ENCODE measurements around the gene UMOD. TPM values are rescaled to one million over a fixed set of nuclear protein-coding genes. Genes with fewer than 3 reads are reported as not detected.

The UMOD gene
- total and polyA plus RNA-seq, 2 experiments from 2014 or later: not detected

GRCh38 chr16:20344611-20345010 is 7.9 kb downstream of the UMOD start:
- Histone ChIP-seq H4K20me1 (ENCODE audit: insufficient read depth, poor library complexity, severe bottlenecking) (no peaks in the 10 kb centered on the region), H2AFZ (no peak overlapping the region), H3K79me2 (no peaks in the 10 kb centered on the region), H3K27ac (no peak overlapping the region), H3K4me3 (no peak overlapping the region), H3K4me1 (ENCODE audit: insufficient read depth) (no peaks in the 10 kb centered on the region), H3K9me3 (ENCODE audit: low read depth) (no peaks in the 10 kb centered on the region), H3K36me3 (replicated peaks; ENCODE audit: insufficient read depth, low read depth) (no peaks in the 10 kb centered on the region), H3K4me2 (no peak overlapping the region), H3K27me3 (no peaks in the 10 kb centered on the region), H3K9me2 (replicated peaks; ENCODE audit: insufficient read depth) (no peaks in the 10 kb centered on the region)
- no peak for DNase-seq (ENCODE audit: low spot score)
- WGBS (ENCODE audit: low lambda C conversion rate, missing lambda C conversion rate): 87% methylated on average over 5 of the region's 5 CpGs
- TF ChIP-seq EZH2 (IDR thresholded peaks at IDR 0.05; ENCODE audit: borderline replicate concordance) (no peak), CTCF (IDR thresholded peaks at IDR 0.05; ENCODE audit: poor library complexity) (no peak), EZH2phosphoT487 (IDR thresholded peaks at IDR 0.05; ENCODE audit: low read depth, severe bottlenecking, unreplicated experiment) (no peak)

- no peaks in the 10 kb centered on the region for H3K27me3 ChIP-seq
- no peaks in the 10 kb centered on the region for H3K9me2 ChIP-seq (replicated peaks; ENCODE audit: insufficient read depth)
- no peak overlapping the region for H3K27ac ChIP-seq
- H3K4me3 ChIP-seq: no peak overlapping the region
- no peaks in the 10 kb centered on the region for H3K36me3 ChIP-seq (replicated peaks; ENCODE audit: insufficient read depth, low read depth)
- DNase-seq (ENCODE audit: low spot score): no peak
- H3K4me2 ChIP-seq: no peak overlapping the region
- no peaks in the 10 kb centered on the region for H3K4me1 ChIP-seq (ENCODE audit: insufficient read depth)
- H3K9me3 ChIP-seq (ENCODE audit: low read depth): no peaks in the 10 kb centered on the region
- TF ChIP-seq EZH2 (IDR thresholded peaks at IDR 0.05; ENCODE audit: borderline replicate concordance) (no peak), EZH2phosphoT487 (IDR thresholded peaks at IDR 0.05; ENCODE audit: low read depth, severe bottlenecking, unreplicated experiment) (no peak), CTCF (IDR thresholded peaks at IDR 0.05; ENCODE audit: poor library complexity) (no peak)
- H2AFZ ChIP-seq: no peak overlapping the region
- no peaks in the 10 kb centered on the region for H4K20me1 ChIP-seq (ENCODE audit: insufficient read depth, poor library complexity, severe bottlenecking)
- 91% methylated on average over 3 of the region's 3 CpGs for WGBS (ENCODE audit: low lambda C conversion rate, missing lambda C conversion rate)
- H3K79me2 ChIP-seq: no peaks in the 10 kb centered on the region
These were observed 12.8 kb downstream of the UMOD start for GRCh38 chr16:20339744-20340143.

- no peaks in the 10 kb centered on the region for H3K4me1 ChIP-seq (ENCODE audit: insufficient read depth)
- H4K20me1 ChIP-seq (ENCODE audit: insufficient read depth, poor library complexity, severe bottlenecking): no peaks in the 10 kb centered on the region
- no peaks in the 10 kb centered on the region for H3K27me3 ChIP-seq
- H3K9me2 ChIP-seq (replicated peaks; ENCODE audit: insufficient read depth): no peaks in the 10 kb centered on the region
- no peaks in the 10 kb centered on the region for H3K36me3 ChIP-seq (replicated peaks; ENCODE audit: insufficient read depth, low read depth)
- no peak overlapping the region for H3K27ac ChIP-seq
- no peak for TF ChIP-seq CTCF (IDR thresholded peaks at IDR 0.05; ENCODE audit: poor library complexity)
- no peak for TF ChIP-seq EZH2 (IDR thresholded peaks at IDR 0.05; ENCODE audit: borderline replicate concordance)
- TF ChIP-seq EZH2phosphoT487 (IDR thresholded peaks at IDR 0.05; ENCODE audit: low read depth, severe bottlenecking, unreplicated experiment): no peak
- no peak for DNase-seq (ENCODE audit: low spot score)
- no peak overlapping the region for H3K4me3 ChIP-seq
- no peaks in the 10 kb centered on the region for H3K79me2 ChIP-seq
- H3K9me3 ChIP-seq (ENCODE audit: low read depth): no peaks in the 10 kb centered on the region
- 55% methylated on average over 2 of the region's 2 CpGs for WGBS (ENCODE audit: low lambda C conversion rate, missing lambda C conversion rate)
- H2AFZ ChIP-seq: no peak overlapping the region
- H3K4me2 ChIP-seq: no peak overlapping the region
These were observed 15.6 kb downstream of the UMOD start for GRCh38 chr16:20336955-20337354.

GRCh38 chr16:20334396-20334795 is 18.1 kb downstream of the UMOD start:
- whole genome bisulfite sequencing (ENCODE audit: low lambda C conversion rate, missing lambda C conversion rate): 90% methylated on average over 1 of the region's 1 CpG
- Histone ChIP-seq H3K79me2 (no peaks in the 10 kb centered on the region), H2AFZ (no peak overlapping the region), H3K27me3 (no peaks in the 10 kb centered on the region), H3K4me3 (no peak overlapping the region), H3K27ac (no peak overlapping the region), H3K9me3 (ENCODE audit: low read depth) (no peaks in the 10 kb centered on the region), H3K4me2 (no peak overlapping the region), H3K36me3 (replicated peaks; ENCODE audit: insufficient read depth, low read depth) (no peaks in the 10 kb centered on the region), H3K9me2 (replicated peaks; ENCODE audit: insufficient read depth) (no peaks in the 10 kb centered on the region), H4K20me1 (ENCODE audit: insufficient read depth, poor library complexity, severe bottlenecking) (no peaks in the 10 kb centered on the region), H3K4me1 (ENCODE audit: insufficient read depth) (no peaks in the 10 kb centered on the region)
- TF ChIP-seq EZH2phosphoT487 (IDR thresholded peaks at IDR 0.05; ENCODE audit: low read depth, severe bottlenecking, unreplicated experiment) (no peak), CTCF (IDR thresholded peaks at IDR 0.05; ENCODE audit: poor library complexity) (no peak), EZH2 (IDR thresholded peaks at IDR 0.05; ENCODE audit: borderline replicate concordance) (no peak)
- DNase-seq (ENCODE audit: low spot score): no peak

Data from hepatocyte (in vitro differentiated cells).